H9 (cell line): ENCODE data around the gene ZNF562. TPM values are rescaled to one million over a fixed set of nuclear protein-coding genes. Genes with fewer than 3 reads are reported as not detected.

ENCODE experiments used
- DNase-seq: peaks from one replicate; pipeline ENCODE4 v3.0.0-alpha.2; 2017
- H2AFZ ChIP-seq: one replicate; pipeline ENCODE4 v1.6.1; 2013; ENCODE audit warnings: mild to moderate bottlenecking, low read length, control low read depth, moderate library complexity
- H2AK5ac ChIP-seq: 2 replicates; pipeline ENCODE4 v1.6.1; 2013; ENCODE audit warnings: low read length, control low read depth, mixed read lengths; ENCODE audit not compliant: insufficient read length
- H2BK120ac ChIP-seq: one replicate; pipeline ENCODE4 v1.6.1; 2013; ENCODE audit warnings: low read depth, mild to moderate bottlenecking, low read length, control low read depth, inconsistent platforms; ENCODE audit not compliant: poor library complexity, severe bottlenecking
- H2BK12ac ChIP-seq: 2 replicates; pipeline ENCODE4 v1.6.1; 2013; ENCODE audit warnings: low read length, control low read depth, mixed read lengths, low read depth; ENCODE audit not compliant: insufficient read length
- H2BK15ac ChIP-seq: 2 replicates; pipeline ENCODE4 v1.6.1; 2013; ENCODE audit warnings: low read depth, low read length, control low read depth
- H2BK20ac ChIP-seq: one replicate; pipeline ENCODE4 v1.6.1; 2013; ENCODE audit warnings: low read depth, mild to moderate bottlenecking, low read length, control low read depth, inconsistent platforms; ENCODE audit not compliant: poor library complexity, severe bottlenecking
- H2BK5ac ChIP-seq: 2 replicates; pipeline ENCODE4 v1.6.1; 2013; ENCODE audit warnings: low read length, control low read depth, mixed read lengths; ENCODE audit not compliant: insufficient read length
- H3K14ac ChIP-seq: 2 replicates; pipeline ENCODE4 v1.6.1; 2013; ENCODE audit warnings: low read length, control low read depth; ENCODE audit not compliant: insufficient read depth
- H3K18ac ChIP-seq: 2 replicates; pipeline ENCODE4 v1.6.1; 2013; ENCODE audit warnings: low read depth, mild to moderate bottlenecking, mixed read lengths, low read length, control low read depth; ENCODE audit not compliant: insufficient read length
- H3K23ac ChIP-seq: 2 replicates; pipeline ENCODE4 v1.6.1; 2013; ENCODE audit warnings: low read length, control low read depth, mixed read lengths, low read depth; ENCODE audit not compliant: insufficient read length
- H3K23me2 ChIP-seq: 2 replicates; pipeline ENCODE4 v1.6.1; 2013; ENCODE audit warnings: low read depth, mild to moderate bottlenecking, mixed read lengths, low read length, control low read depth; ENCODE audit not compliant: insufficient read length, poor library complexity, severe bottlenecking
- H3K27ac ChIP-seq: 2 replicates; pipeline ENCODE4 v1.5.1; 2013; ENCODE audit warnings: low read length, control low read depth, mixed read lengths, low read depth; ENCODE audit not compliant: insufficient read length
- H3K27me3 ChIP-seq: 2 replicates; pipeline ENCODE4 v1.6.1; 2013; ENCODE audit warnings: low read length, control low read depth, inconsistent platforms; ENCODE audit not compliant: insufficient read depth
- H3K4ac ChIP-seq: 2 replicates; pipeline ENCODE4 v1.6.1; 2013; ENCODE audit warnings: low read depth, mild to moderate bottlenecking, control low read depth, inconsistent platforms, low read length, moderate library complexity
- H3K4me1 ChIP-seq: 2 replicates; pipeline ENCODE4 v1.6.1; 2013; ENCODE audit warnings: low read length, control low read depth, inconsistent platforms; ENCODE audit not compliant: insufficient read depth
- H3K4me2 ChIP-seq: 2 replicates; pipeline ENCODE4 v1.6.1; 2013; ENCODE audit warnings: low read length, control low read depth, mixed read lengths; ENCODE audit not compliant: insufficient read length, insufficient read depth
- H3K56ac ChIP-seq: 2 replicates; pipeline ENCODE4 v1.6.1; 2013; ENCODE audit warnings: low read depth, mild to moderate bottlenecking, mixed read lengths, low read length, control low read depth; ENCODE audit not compliant: insufficient read length
- H3K79me1 ChIP-seq: 2 replicates; pipeline ENCODE4 v1.6.1; 2013; ENCODE audit warnings: low read depth, mild to moderate bottlenecking, moderate library complexity, low read length, control low read depth, inconsistent platforms; ENCODE audit not compliant: insufficient read depth, poor library complexity, severe bottlenecking
- H3K79me2 ChIP-seq: 2 replicates; pipeline ENCODE4 v1.6.1; 2013; ENCODE audit warnings: low read length, control low read depth, inconsistent platforms; ENCODE audit not compliant: insufficient read depth
- H3K9ac ChIP-seq: 2 replicates; pipeline ENCODE4 v1.6.1; 2013; ENCODE audit warnings: low read length, control low read depth, mixed read lengths; ENCODE audit not compliant: insufficient read length; ENCODE audit errors: extremely low read depth
- H3K9me3 ChIP-seq: one replicate; pipeline ENCODE4 v1.6.1; 2013; ENCODE audit warnings: low read depth, low read length, inconsistent platforms; ENCODE audit not compliant: control insufficient read depth
- H3T11ph ChIP-seq: one replicate; pipeline ENCODE4 v1.6.1; 2013; ENCODE audit warnings: mild to moderate bottlenecking, low read length, control low read depth, inconsistent platforms
- H4K20me1 ChIP-seq: one replicate; pipeline ENCODE4 v1.6.1; 2013; ENCODE audit not compliant: control insufficient read depth, insufficient read length, insufficient read depth
- H4K5ac ChIP-seq: 2 replicates; pipeline ENCODE4 v1.6.1; 2013; ENCODE audit warnings: low read depth, mild to moderate bottlenecking, mixed read lengths, low read length, control low read depth; ENCODE audit not compliant: insufficient read length
- H4K8ac ChIP-seq: replicated peaks from 2 replicates; pipeline ENCODE4 v1.6.1; 2013; ENCODE audit warnings: low read length, control low read depth, mixed read lengths, low read depth; ENCODE audit not compliant: insufficient read length
- H4K91ac ChIP-seq: 2 replicates; pipeline ENCODE4 v1.6.1; 2013; ENCODE audit warnings: low read depth, mild to moderate bottlenecking, moderate library complexity, mixed read lengths, low read length, control low read depth; ENCODE audit not compliant: insufficient read length
- H3K27ac Mint-ChIP-seq, 3 experiments: 2 replicates in 2 of 3; 3 replicates in 1 of 3; pipeline ENCODE4 v1.8.0; 2020 to 2021; ENCODE audit warnings: mixed read lengths in 3 of 3, mild to moderate bottlenecking in 1 of 3, moderate library complexity in 1 of 3
- H3K27me3 Mint-ChIP-seq: 2 replicates; pipeline ENCODE4 v1.8.0; 2021; ENCODE audit warnings: low read depth, mild to moderate bottlenecking, moderate library complexity, mixed read lengths
- H3K36me3 Mint-ChIP-seq, 3 experiments: 2 replicates in 2 of 3; 3 replicates in 1 of 3; pipeline ENCODE4 v1.8.0; 2020 to 2021; ENCODE audit warnings: low read depth in 3 of 3, mixed read lengths in 3 of 3; ENCODE audit not compliant: insufficient read depth in 1 of 3
- H3K4me1 Mint-ChIP-seq, 2 experiments: 2 replicates each; pipeline ENCODE4 v1.8.0; 2020; ENCODE audit warnings: mixed read lengths in 2 of 2
- H3K4me3 Mint-ChIP-seq, 2 experiments: 2 replicates in 1 of 2; 3 replicates in 1 of 2; pipeline ENCODE4 v1.8.0; 2020 to 2021; ENCODE audit warnings: mild to moderate bottlenecking in 2 of 2, mixed read lengths in 2 of 2, moderate library complexity in 1 of 2
- H3K9me3 Mint-ChIP-seq, 2 experiments: 2 replicates in 1 of 2; 3 replicates in 1 of 2; pipeline ENCODE4 v1.8.0; 2020; ENCODE audit warnings: mild to moderate bottlenecking in 2 of 2, mixed read lengths in 2 of 2, moderate library complexity in 1 of 2
- CTCF ChIP-seq: fragments of 200-600 bp; sonication (generic); conservative IDR thresholded peaks from 3 replicates; pipeline ENCODE4 v1.8.0; 2021; ENCODE audit warnings: antibody characterized with exemption, mild to moderate bottlenecking
- WGBS: extraction: QIAGEN DNeasy Blood & Tissue Kit; methylation state at CpG from one replicate; pipeline ENCODE4 v1.1.7; 2013; ENCODE audit warnings: missing lambda C conversion rate, low lambda C conversion rate, mixed read lengths; ENCODE audit not compliant: insufficient read length; ENCODE audit errors: extremely low coverage; 5-methylcytosine and 5-hydroxymethylcytosine counted together
- total RNA-seq: library from RNA; stranded (reverse); gene quantifications from 2 replicates; pipeline ENCODE4 v1.2.1, GENCODE V29; 2021

Gene ZNF562
- total RNA-seq, 1 experiment from 2014 or later: 15.7 TPM

- peaks cover 0 to 10% (median 3%) of the 10 kb centered on the region in 3 experiments; a peak in 3 of 7 replicates for H3K36me3 Mint-ChIP-seq
- H3T11ph ChIP-seq: no peak overlapping the region
These were observed 49.3 kb upstream of the ZNF562 start for GRCh38 chr19:9724157-9724556.

More at GRCh38 chr19:9724157-9724556, 49.3 kb upstream of the ZNF562 start:
- no peak overlapping the region for H2AK5ac ChIP-seq
- Mint-ChIP-seq H3K9me3 (peaks cover 40 to 53% of the 10 kb centered on the region in 2 experiments), H3K27ac (no peak overlapping the region), H3K4me1 (peaks cover 14 to 24% of the 10 kb centered on the region in 2 experiments), H3K27me3 (no peaks in the 10 kb centered on the region), H3K4me3 (no peak overlapping the region)
- no peak overlapping the region for H3K4me2 ChIP-seq
- H2BK15ac ChIP-seq: no peak overlapping the region
- peaks cover 8% of the 10 kb centered on the region for H3K9me3 ChIP-seq
- H3K14ac ChIP-seq: no peak overlapping the region
- DNase-seq: no peak
- no peak overlapping the region for H4K8ac ChIP-seq
- H3K79me1 ChIP-seq: no peaks in the 10 kb centered on the region
- TF ChIP-seq CTCF: no peak
- H3K23me2 ChIP-seq: no peaks in the 10 kb centered on the region
- H2BK120ac ChIP-seq: no peak overlapping the region
- no peak overlapping the region for H2BK5ac ChIP-seq
- H3K4ac ChIP-seq: no peak overlapping the region
- no peak overlapping the region for H2AFZ ChIP-seq
- no peaks in the 10 kb centered on the region for H4K20me1 ChIP-seq
- H3K18ac ChIP-seq: no peak overlapping the region
- H3K56ac ChIP-seq: no peak overlapping the region
- no peak overlapping the region for H3K9ac ChIP-seq
- H3K79me2 ChIP-seq: no peaks in the 10 kb centered on the region
- H3K23ac ChIP-seq: no peak overlapping the region
- H3K4me1 ChIP-seq: no peaks in the 10 kb centered on the region; the same call in 1 of the 2 replicates
- H2BK20ac ChIP-seq: no peak overlapping the region
- no peak overlapping the region for H2BK12ac ChIP-seq
- H4K5ac ChIP-seq: no peak overlapping the region
- H4K91ac ChIP-seq: no peak overlapping the region
- no CpG with 5 or more reads among the region's 4 CpGs for WGBS
- H3K27me3 ChIP-seq: no peaks in the 10 kb centered on the region
- no peak overlapping the region for H3K27ac ChIP-seq
